CD14-positive monocyte (primary cell): Measurements from ENCODE around the gene ANKLE2. TPM values are rescaled to one million over a fixed set of nuclear protein-coding genes. Genes with fewer than 3 reads are reported as not detected.

Experiments used
- DNase-seq, 3 donors: peaks; one replicate each; pipeline ENCODE4 v3.0.0-alpha.2; 2011 to 2022
- H2AFZ ChIP-seq: 2 replicates; pipeline ENCODE4 v1.6.0; 2012; ENCODE audit warnings: mild to moderate bottlenecking, low read depth, low read length, inconsistent platforms; ENCODE audit not compliant: insufficient read depth, poor library complexity, severe bottlenecking
- H3K27ac ChIP-seq, 2 donors: 1 replicate in 1 of 2; 2 replicates in 1 of 2; pipeline ENCODE4 v1.5.1; 2012 to 2013; ENCODE audit warnings: low read length in 2 of 2, control low read depth in 1 of 2, inconsistent platforms in 1 of 2, low read depth in 1 of 2, mild to moderate bottlenecking in 1 of 2
- H3K27me3 ChIP-seq, 2 donors: one replicate each; pipeline versions ENCODE4 v1.6.0 to v1.6.1; 2011 to 2013; ENCODE audit warnings: low read length in 2 of 2; ENCODE audit not compliant: control insufficient read depth in 2 of 2, insufficient read depth in 2 of 2
- H3K36me3 ChIP-seq, 2 donors: replicated peaks in 1 of 2; 1 replicate in 1 of 2; 2 replicates in 1 of 2; pipeline versions ENCODE4 v1.5.1 to v1.6.1; 2012 to 2013; ENCODE audit warnings: low read length in 2 of 2, control low read depth in 1 of 2, inconsistent platforms in 1 of 2, mild to moderate bottlenecking in 1 of 2; ENCODE audit not compliant: insufficient read depth in 2 of 2, control insufficient read depth in 1 of 2
- H3K4me1 ChIP-seq, 2 donors: 1 replicate in 1 of 2; 2 replicates in 1 of 2; pipeline versions ENCODE4 v1.5.1 to v1.6.1; 2012 to 2013; ENCODE audit warnings: low read length in 2 of 2, control low read depth in 1 of 2, inconsistent platforms in 1 of 2, mild to moderate bottlenecking in 1 of 2, moderate library complexity in 1 of 2; ENCODE audit not compliant: insufficient read depth in 2 of 2, control insufficient read depth in 1 of 2
- H3K4me2 ChIP-seq: replicated peaks from 2 replicates; pipeline ENCODE3; 2012; ENCODE audit warnings: low read length, moderate library complexity, mild to moderate bottlenecking; ENCODE audit not compliant: poor library complexity, severe bottlenecking; ENCODE audit errors: extremely low read depth
- H3K4me3 ChIP-seq, 3 experiments: fragments of 200-600 bp in 1 of 3; sonication (generic) in 1 of 3; replicated peaks in 1 of 3; 1 replicate in 2 of 3; 2 replicates in 1 of 3; pipeline ENCODE4 v1.5.1; 2011 to 2013; ENCODE audit warnings: low read length in 3 of 3, mild to moderate bottlenecking in 3 of 3, control low read depth in 2 of 3, low read depth in 2 of 3, inconsistent platforms in 1 of 3, moderate library complexity in 1 of 3
- H3K79me2 ChIP-seq: 2 replicates; pipeline ENCODE4 v1.6.0; 2012; ENCODE audit warnings: mild to moderate bottlenecking, control low read depth, inconsistent platforms, low read length, moderate library complexity; ENCODE audit not compliant: insufficient read depth
- H3K9ac ChIP-seq: 2 replicates; pipeline ENCODE4 v1.6.0; 2017; ENCODE audit warnings: low read length, mild to moderate bottlenecking; ENCODE audit not compliant: insufficient read depth, poor library complexity, severe bottlenecking
- H3K9me3 ChIP-seq, 2 donors: replicated peaks in 1 of 2; 1 replicate in 1 of 2; 2 replicates in 1 of 2; pipeline versions ENCODE4 v1.5.1 to v1.6.1; 2012 to 2013; ENCODE audit warnings: low read length in 2 of 2, control low read depth in 1 of 2; ENCODE audit not compliant: control insufficient read depth in 1 of 2, insufficient read depth in 1 of 2
- H4K20me1 ChIP-seq: 2 replicates; pipeline ENCODE4 v1.6.0; 2012; ENCODE audit warnings: mild to moderate bottlenecking, low read length, control low read depth, moderate library complexity; ENCODE audit not compliant: insufficient read depth
- H3K27ac Mint-ChIP-seq, 7 donors: one replicate each; pipeline ENCODE4 v1.8.0; 2020; ENCODE audit warnings: mild to moderate bottlenecking in 7 of 7, mixed read lengths in 7 of 7, moderate library complexity in 6 of 7, inconsistent platforms in 2 of 7
- H3K27me3 Mint-ChIP-seq, 3 donors: one replicate each; pipeline ENCODE4 v1.8.0; 2021 to 2022; ENCODE audit warnings: low read depth in 3 of 3, mild to moderate bottlenecking in 3 of 3, mixed read lengths in 3 of 3, moderate library complexity in 3 of 3, inconsistent platforms in 1 of 3
- H3K36me3 Mint-ChIP-seq, 2 donors: one replicate each; pipeline ENCODE4 v1.8.0; 2020; ENCODE audit warnings: mixed read lengths in 2 of 2, inconsistent platforms in 1 of 2, mild to moderate bottlenecking in 1 of 2
- H3K4me1 Mint-ChIP-seq: one replicate; pipeline ENCODE4 v1.8.0; 2020; ENCODE audit warnings: mild to moderate bottlenecking, mixed read lengths
- H3K4me3 Mint-ChIP-seq, 2 donors: one replicate each; pipeline ENCODE4 v1.8.0; 2020; ENCODE audit warnings: mild to moderate bottlenecking in 2 of 2, mixed read lengths in 2 of 2, moderate library complexity in 1 of 2
- H3K9me3 Mint-ChIP-seq, 7 donors: one replicate each; pipeline ENCODE4 v1.8.0; 2020 to 2022; ENCODE audit warnings: mixed read lengths in 7 of 7, mild to moderate bottlenecking in 6 of 7, moderate library complexity in 6 of 7, inconsistent platforms in 2 of 7
- CTCF ChIP-seq: fragments of 200-600 bp; IDR thresholded peaks from one replicate; pipeline ENCODE4 v1.8.0; 2022; ENCODE audit warnings: antibody characterized with exemption, mild to moderate bottlenecking
- WGBS: methylation state at CpG from one replicate; pipeline ENCODE4 v1.1.5; 2013; ENCODE audit warnings: missing lambda C conversion rate; ENCODE audit not compliant: insufficient coverage; 5-methylcytosine and 5-hydroxymethylcytosine counted together
- intact Hi-C, 2 donors: fragments of 100-400 bp; cut with micrococcal nuclease; formaldehyde crosslinking; loops; one replicate each; pipeline versions ENCODE4 v1.15.0 to v1.15.1; 2023
- polyA plus RNA-seq, 3 donors: library from polyadenylated mRNA; depleted of rRNA in 1 of 3; unstranded in 2 of 3; stranded (reverse) in 1 of 3; fragments of 300-500 nt in 2 of 3; fragments of >200 nt in 1 of 3; fragmentation: Illumina TruSeq in 2 of 3; gene quantifications; 1 replicate in 2 of 3; 2 replicates in 1 of 3; pipeline ENCODE4 v1.2.3, GENCODE V29; 2012 to 2021

Gene ANKLE2
- polyA plus RNA-seq, 3 donors, result 10.1 to 88.4 (median 15.0) TPM

GRCh38 chr12:132687211-132688164 is 74.1 kb downstream of the ANKLE2 start, which contains the start of the genes POLE and PXMP2:
POLE (minus strand) TSS chr12:132687342; CDS start chr12:132687315, 27 bp downstream.
PXMP2 (plus strand) TSS chr12:132687587; CDS start chr12:132687671, 84 bp downstream.
- Mint-ChIP-seq H3K27ac (peak within 1 kb of the TSS in 1 of 7 donors; percentile 46), H3K36me3 (no peaks in the 10 kb centered on the region), H3K4me1 (peaks cover 19% of the 10 kb centered on the region), H3K27me3 (peaks cover 3 to 12% (median 9%) of the 10 kb centered on the region in 3 donors), H3K9me3 (peaks cover 0 to 5% (median 1%) of the 10 kb centered on the region in 7 donors), H3K4me3 (peak within 1 kb of the TSS; percentile 81 to 85)
- H3K9me3 ChIP-seq, result no peaks in the 10 kb centered on the region
- H3K4me2 ChIP-seq, result peak within 1 kb of the TSS; percentile 87
- no peaks in the 10 kb centered on the region for H4K20me1 ChIP-seq
- H3K27ac ChIP-seq, result no peak within 1 kb of the TSS
- H3K4me3 ChIP-seq, result peak within 1 kb of the TSS; percentile 38 to 80 (median 66)
- peaks cover 6 to 23% of the 10 kb centered on the region in 2 donors for H3K4me1 ChIP-seq
- H3K36me3 ChIP-seq, result no peaks in the 10 kb centered on the region
- under 1% methylated on average over 134 of the region's 134 CpGs for WGBS
- peaks cover 33% of the 10 kb centered on the region for H3K79me2 ChIP-seq
- peaks cover 0 to 2% of the 10 kb centered on the region in 2 donors for H3K27me3 ChIP-seq
- H3K9ac ChIP-seq, result peak within 1 kb of the TSS; percentile 68
- no peak for TF ChIP-seq CTCF
- intact Hi-C loops, result loop anchor here in 1 of 2 donors (10.0 kb wide), 1 partner anchor 137 kb away; the partner anchor contains the start of gene GOLGA3
- DNase-seq, result peak; percentile 84 to 89 (median 87)
- H2AFZ ChIP-seq, result peak within 1 kb of the TSS; percentile 78

GRCh38 chr12:132686825-132687210 is 74.8 kb downstream of the ANKLE2 start:
- peaks cover 0 to 5% (median 1%) of the 10 kb centered on the region in 7 donors for H3K9me3 Mint-ChIP-seq
- no peaks in the 10 kb centered on the region for H3K36me3 Mint-ChIP-seq
- no peaks in the 10 kb centered on the region for H3K9me3 ChIP-seq
- H3K27ac Mint-ChIP-seq, result peak overlapping the region in 1 of 7 donors; percentile 8
- no peak for DNase-seq
- peak overlapping the region; percentile 81 to 85 for H3K4me3 Mint-ChIP-seq
- H3K4me3 ChIP-seq, result peak overlapping the region; percentile 38 to 80 (median 66)
- H3K27ac ChIP-seq, result no peak overlapping the region
- no peak for TF ChIP-seq CTCF
- no peaks in the 10 kb centered on the region for H3K36me3 ChIP-seq
- WGBS, result under 1% methylated on average over 47 of the region's 55 CpGs
- H3K27me3 Mint-ChIP-seq, result peaks cover 3 to 12% (median 9%) of the 10 kb centered on the region in 3 donors
- H3K4me1 ChIP-seq, result peaks cover 6 to 23% of the 10 kb centered on the region in 2 donors
- intact Hi-C loops, result loop anchor here in 1 of 2 donors (10.0 kb wide), 1 partner anchor 138 kb away; the partner anchor contains the start of gene GOLGA3
- peak overlapping the region; percentile 78 for H2AFZ ChIP-seq
- H3K4me1 Mint-ChIP-seq, result peaks cover 19% of the 10 kb centered on the region
- H4K20me1 ChIP-seq, result no peaks in the 10 kb centered on the region
- H3K27me3 ChIP-seq, result peaks cover 0 to 2% of the 10 kb centered on the region in 2 donors
- H3K79me2 ChIP-seq, result peaks cover 37% of the 10 kb centered on the region
- H3K9ac ChIP-seq, result peak overlapping the region; percentile 68
- H3K4me2 ChIP-seq, result peak overlapping the region; percentile 87
